ENCODE data around the gene PSORS1C1.

DNA sequence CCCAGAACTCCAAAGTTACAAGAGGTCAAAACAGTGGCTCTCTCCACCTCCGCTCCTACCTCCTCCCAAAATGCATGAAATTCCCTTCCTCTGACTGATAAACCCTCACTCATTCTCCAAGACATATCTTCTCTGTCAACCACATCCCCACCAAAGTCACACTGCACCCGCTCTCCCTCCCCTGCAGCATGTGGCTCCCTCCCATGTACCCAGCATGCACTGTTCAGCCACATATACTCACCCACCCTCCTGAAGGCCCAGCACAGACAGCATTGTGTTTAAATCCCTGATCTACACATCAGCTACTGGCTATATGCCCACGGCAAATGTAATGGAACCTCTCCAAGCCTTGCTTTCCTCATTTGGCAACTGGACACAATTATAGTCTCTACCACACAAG is 61.4 kb downstream of the PSORS1C1 start:
- TF ChIP-seq, protein P1, sequence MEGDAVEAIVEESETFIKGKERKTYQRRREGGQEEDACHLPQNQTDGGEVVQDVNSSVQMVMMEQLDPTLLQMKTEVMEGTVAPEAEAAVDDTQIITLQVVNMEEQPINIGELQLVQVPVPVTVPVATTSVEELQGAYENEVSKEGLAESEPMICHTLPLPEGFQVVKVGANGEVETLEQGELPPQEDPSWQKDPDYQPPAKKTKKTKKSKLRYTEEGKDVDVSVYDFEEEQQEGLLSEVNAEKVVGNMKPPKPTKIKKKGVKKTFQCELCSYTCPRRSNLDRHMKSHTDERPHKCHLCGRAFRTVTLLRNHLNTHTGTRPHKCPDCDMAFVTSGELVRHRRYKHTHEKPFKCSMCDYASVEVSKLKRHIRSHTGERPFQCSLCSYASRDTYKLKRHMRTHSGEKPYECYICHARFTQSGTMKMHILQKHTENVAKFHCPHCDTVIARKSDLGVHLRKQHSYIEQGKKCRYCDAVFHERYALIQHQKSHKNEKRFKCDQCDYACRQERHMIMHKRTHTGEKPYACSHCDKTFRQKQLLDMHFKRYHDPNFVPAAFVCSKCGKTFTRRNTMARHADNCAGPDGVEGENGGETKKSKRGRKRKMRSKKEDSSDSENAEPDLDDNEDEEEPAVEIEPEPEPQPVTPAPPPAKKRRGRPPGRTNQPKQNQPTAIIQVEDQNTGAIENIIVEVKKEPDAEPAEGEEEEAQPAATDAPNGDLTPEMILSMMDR (IDR thresholded peaks at IDR 0.05; ENCODE audit: insufficient read depth, low read length): no peak
- no peak for TF ChIP-seq POLR2AphosphoS5 (IDR thresholded peaks at IDR 0.05; ENCODE audit: low read depth)
- no peak for TF ChIP-seq GABPA (IDR thresholded peaks at IDR 0.05; ENCODE audit: low read depth)
- TF ChIP-seq, protein P2, sequence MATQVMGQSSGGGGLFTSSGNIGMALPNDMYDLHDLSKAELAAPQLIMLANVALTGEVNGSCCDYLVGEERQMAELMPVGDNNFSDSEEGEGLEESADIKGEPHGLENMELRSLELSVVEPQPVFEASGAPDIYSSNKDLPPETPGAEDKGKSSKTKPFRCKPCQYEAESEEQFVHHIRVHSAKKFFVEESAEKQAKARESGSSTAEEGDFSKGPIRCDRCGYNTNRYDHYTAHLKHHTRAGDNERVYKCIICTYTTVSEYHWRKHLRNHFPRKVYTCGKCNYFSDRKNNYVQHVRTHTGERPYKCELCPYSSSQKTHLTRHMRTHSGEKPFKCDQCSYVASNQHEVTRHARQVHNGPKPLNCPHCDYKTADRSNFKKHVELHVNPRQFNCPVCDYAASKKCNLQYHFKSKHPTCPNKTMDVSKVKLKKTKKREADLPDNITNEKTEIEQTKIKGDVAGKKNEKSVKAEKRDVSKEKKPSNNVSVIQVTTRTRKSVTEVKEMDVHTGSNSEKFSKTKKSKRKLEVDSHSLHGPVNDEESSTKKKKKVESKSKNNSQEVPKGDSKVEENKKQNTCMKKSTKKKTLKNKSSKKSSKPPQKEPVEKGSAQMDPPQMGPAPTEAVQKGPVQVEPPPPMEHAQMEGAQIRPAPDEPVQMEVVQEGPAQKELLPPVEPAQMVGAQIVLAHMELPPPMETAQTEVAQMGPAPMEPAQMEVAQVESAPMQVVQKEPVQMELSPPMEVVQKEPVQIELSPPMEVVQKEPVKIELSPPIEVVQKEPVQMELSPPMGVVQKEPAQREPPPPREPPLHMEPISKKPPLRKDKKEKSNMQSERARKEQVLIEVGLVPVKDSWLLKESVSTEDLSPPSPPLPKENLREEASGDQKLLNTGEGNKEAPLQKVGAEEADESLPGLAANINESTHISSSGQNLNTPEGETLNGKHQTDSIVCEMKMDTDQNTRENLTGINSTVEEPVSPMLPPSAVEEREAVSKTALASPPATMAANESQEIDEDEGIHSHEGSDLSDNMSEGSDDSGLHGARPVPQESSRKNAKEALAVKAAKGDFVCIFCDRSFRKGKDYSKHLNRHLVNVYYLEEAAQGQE (IDR thresholded peaks at IDR 0.05; ENCODE audit: insufficient replicate concordance, low read depth): no peak
- TF ChIP-seq SPI1 (IDR thresholded peaks at IDR 0.05; ENCODE audit: borderline replicate concordance, low read depth): no peak

Measured in HL-60 (cell line).